HG03457 (cell line): Measurements from ENCODE around the gene C17orf67.
"Not testable (repeated sequence)": the region's sequence is repeated elsewhere in the genome, so short reads cannot be mapped to it uniquely, and the experiment has no call there.

Experiments
- ATAC-seq: cut with Tn5 transposase; IDR thresholded peaks from one replicate; pipeline ENCODE4 v1.9.1; 2021; ENCODE audit warnings: moderate number of reproducible peaks; ENCODE audit not compliant: unreplicated experiment

The C17orf67 gene

GRCh38 chr17:56778898-56779297 is 54.8 kb downstream of the C17orf67 start:
- ATAC-seq, result no peak

GRCh38 chr17:56777859-56778258 is 55.9 kb downstream of the C17orf67 start:
- ATAC-seq, result no peak

GRCh38 chr17:56774650-56775049 is 59.1 kb downstream of the C17orf67 start:
- ATAC-seq, result no peak

DNA sequence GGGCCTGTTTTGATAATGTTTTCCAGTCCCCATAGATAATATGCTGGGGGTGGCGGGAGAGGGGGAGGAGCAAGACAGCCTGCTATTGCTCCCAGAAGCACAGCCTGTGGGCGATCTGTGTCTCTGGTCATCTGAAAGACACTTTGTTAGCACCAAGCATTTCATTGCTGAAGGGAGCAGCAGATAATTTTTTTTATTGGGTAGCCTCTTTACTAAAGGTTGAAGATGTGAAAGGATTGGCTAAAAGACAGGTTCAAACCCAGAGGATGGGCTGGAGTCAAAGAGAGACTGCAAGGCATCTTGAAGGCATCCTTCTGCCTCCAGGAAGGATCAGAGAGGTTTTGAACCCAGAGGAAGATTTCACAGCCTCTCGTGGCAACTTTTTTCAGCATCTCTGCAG is 60.6 kb downstream of the C17orf67 start:
- no peak for ATAC-seq

- ATAC-seq, result no peak
Measured at GRCh38 chr17:56772442-56772841, 61.3 kb downstream of the C17orf67 start.

GRCh38 chr17:56771975-56772374 is 61.7 kb downstream of the C17orf67 start:
- ATAC-seq, result no peak

GRCh38 chr17:56771563-56771962 is 62.2 kb downstream of the C17orf67 start:
- ATAC-seq, result no peak

DNA sequence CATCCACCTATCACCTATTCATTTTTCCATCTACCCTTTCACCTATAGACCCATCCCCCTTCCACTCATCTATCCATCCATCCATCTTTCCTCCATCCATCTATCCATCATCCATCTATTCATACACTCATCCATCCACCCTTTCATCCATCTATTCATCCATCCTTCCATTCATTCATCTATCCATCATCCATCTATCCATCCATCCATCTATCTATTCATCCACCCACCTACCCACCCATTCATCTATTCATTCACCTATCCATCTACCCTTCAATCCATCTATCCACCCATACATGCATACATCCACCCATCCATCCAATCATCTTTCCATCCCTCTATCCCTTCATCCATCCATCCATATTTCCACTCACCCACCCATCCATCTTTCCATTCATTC is 63.3 kb downstream of the C17orf67 start:
- ATAC-seq, result no peak

GRCh38 chr17:56765449-56765848 is 68.3 kb downstream of the C17orf67 start:
- ATAC-seq, result no peak

GRCh38 chr17:56762988-56763387 is 70.7 kb downstream of the C17orf67 start:
- no peak for ATAC-seq

DNA sequence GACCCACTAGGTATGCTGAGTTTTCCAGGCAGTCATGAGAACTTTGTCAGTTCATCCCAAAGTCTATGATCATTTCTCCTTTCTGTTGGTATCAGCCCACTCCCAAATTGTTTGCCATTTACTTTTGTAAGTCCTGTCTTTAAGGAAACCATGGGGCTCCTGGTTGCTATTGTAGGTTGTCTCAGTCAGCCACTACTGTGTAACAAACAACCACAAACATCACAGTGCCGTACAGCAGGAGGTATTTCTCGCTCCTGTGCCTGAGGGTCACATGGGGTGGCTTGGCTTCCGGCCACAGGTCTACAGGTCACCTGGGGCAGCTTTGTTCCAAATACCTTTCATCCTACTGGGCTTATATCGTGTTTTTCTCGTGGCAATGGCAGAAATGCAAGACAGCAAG is 71.6 kb downstream of the C17orf67 start:
- ATAC-seq, result no peak

DNA sequence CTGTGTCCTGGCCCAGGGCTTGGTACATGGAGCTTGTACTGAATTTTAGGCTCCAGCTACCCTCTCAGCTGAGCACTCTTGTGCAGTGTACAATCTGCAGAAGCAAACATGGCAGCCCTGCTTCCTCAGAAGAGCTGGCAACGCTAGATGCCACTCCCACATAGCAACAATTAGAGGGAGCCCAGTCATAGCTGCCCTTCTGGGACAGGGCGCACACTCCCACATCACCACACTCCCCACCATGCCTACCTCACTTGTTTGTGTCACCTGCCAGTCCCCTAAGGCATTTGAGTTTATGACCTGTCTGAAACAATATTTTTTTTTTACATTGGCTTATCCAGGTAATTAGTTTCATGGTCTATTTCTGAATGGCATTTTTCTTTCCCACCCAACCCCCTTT is 72.3 kb downstream of the C17orf67 start:
- no peak for ATAC-seq

DNA sequence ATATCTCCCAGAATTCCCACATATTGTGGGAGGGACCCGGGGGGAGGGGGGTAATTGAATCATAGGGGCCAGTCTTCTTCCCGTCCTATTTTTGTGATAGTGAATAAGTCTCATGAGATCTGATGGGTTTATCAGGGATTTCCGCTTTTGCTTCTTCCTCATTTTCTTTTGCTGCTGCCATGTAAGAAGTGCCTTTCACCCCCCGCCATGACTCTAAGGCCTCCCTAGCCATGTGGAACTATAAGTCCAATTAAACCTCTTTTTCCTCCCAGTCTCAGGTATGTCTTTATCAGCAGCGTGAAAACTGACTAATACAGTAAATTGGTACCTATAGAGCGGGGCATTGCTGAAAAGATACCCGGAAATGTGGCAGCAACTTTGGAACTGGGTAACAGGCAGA is 76.1 kb downstream of the C17orf67 start:
- ATAC-seq, result not testable (repeated sequence)

GRCh38 chr17:56756536-56756935 is 77.2 kb downstream of the C17orf67 start:
- no peak for ATAC-seq

GRCh38 chr17:56755310-56755709 is 78.4 kb downstream of the C17orf67 start:
- ATAC-seq, result no peak

DNA sequence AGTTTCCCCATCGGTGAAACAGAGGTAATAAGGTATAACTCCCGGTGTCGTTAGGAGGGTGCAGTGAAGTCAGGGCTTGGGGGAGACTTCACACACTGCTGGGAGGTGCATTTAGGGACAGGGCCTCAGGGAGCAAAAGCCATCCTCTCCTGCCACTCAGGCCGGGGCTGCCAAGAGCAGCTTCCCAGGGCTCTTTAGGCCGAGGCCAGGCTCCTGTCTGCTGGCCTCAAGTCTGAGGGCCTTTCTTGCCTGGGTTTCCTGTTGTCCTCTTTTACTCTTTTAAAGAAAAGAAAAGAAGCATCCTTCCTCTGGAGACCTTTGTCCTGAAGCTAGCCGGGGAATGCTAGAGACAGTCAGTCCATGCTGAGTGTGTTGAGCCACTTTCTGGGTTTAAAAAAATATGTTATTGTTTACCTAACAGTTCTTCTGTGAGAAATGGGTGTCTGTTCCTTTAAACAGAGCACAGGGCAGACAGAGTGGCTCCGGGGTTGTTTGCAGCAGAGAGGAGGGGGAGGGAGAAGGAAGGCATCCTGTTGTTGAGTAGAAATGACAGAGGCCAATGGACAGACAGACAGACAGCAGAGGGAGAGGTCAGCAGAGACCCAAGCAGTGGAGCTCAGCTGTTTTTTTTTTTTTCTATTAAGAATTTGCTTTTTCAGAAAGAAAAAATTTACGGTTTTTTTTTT is 79.1 kb downstream of the C17orf67 start:
- no peak for ATAC-seq

- no peak for ATAC-seq
Measured at GRCh38 chr17:56752263-56752836, 81.4 kb downstream of the C17orf67 start.

DNA sequence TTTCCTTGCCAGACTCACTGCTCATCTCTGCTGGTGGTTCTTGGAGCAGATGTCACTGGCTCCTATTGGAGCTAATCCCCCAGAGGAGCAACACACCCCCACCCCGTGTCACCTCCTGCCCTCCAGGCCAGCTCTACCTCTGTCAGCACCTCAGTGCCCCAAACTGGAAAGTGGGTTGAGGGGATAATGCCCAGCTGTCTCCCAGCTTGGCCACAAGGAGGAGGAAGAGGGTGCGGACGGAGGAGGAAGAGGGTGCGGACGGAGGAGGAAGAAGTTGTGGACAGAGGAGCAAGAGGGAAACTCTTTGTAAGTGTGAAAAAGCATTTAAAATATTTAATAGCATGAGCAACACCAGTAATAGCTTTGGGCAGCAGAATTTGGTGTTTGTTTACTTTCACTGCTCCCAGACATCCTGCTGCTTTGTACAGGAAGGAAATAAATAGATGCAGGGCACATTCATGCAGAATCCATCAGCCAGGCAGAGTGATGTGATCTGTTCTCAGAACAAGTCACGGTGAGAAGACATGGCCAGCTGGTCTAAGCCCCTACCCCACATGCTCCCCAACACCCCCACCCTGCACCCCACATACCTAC is 82.5 kb downstream of the C17orf67 start:
- no peak for ATAC-seq

DNA sequence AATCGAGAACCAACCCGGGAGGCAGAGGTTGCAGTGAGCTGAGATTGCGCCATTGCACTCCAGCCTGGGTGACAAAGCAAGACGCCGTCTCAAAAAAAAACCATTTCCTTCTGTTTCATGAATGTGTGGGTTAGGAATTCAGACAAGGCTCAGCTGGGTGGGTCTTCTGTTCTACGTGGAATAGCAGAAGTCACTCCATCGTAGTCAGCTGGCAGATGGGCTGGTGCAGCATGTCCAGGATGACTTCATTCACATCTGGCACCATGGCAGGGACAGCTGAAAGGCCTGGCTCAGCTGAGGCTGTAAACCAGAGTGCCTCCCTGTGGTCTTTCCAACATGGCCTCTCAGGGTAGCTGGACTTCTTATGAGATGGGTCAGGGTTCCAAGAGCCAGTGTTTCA is 89.0 kb downstream of the C17orf67 start:
- ATAC-seq, result no peak

GRCh38 chr17:56742601-56743000 is 91.1 kb downstream of the C17orf67 start:
- no peak for ATAC-seq
